Sigmoid colon (tissue), 7 donors: ENCODE data around the gene APOOL. TPM values are rescaled to one million over a fixed set of nuclear protein-coding genes. Genes with fewer than 3 reads are reported as not detected.

Experiments
- DNase-seq: peaks from one replicate; pipeline ENCODE4 v3.0.0-alpha.2; 2019
- H3K27ac ChIP-seq, 4 donors: fragments of 200-600 bp; sonication (generic); one replicate each; pipeline ENCODE4 v1.5.1; 2016 to 2019; ENCODE audit warnings: mild to moderate bottlenecking in 1 of 4
- H3K27me3 ChIP-seq, 3 donors: fragments of 200-600 bp; sonication (generic); one replicate each; pipeline ENCODE4 v1.5.1; 2019; ENCODE audit warnings: mild to moderate bottlenecking in 1 of 3
- H3K36me3 ChIP-seq, 4 donors: fragments of 200-600 bp; sonication (generic); one replicate each; pipeline ENCODE4 v1.5.1; 2016 to 2019
- H3K4me1 ChIP-seq, 4 donors: fragments of 200-600 bp; sonication (generic); one replicate each; pipeline ENCODE4 v1.5.1; 2017 to 2019
- H3K4me3 ChIP-seq, 4 donors: fragments of 200-600 bp; sonication (generic); one replicate each; pipeline ENCODE4 v1.5.1; 2017 to 2019; ENCODE audit warnings: mild to moderate bottlenecking in 2 of 4, moderate library complexity in 1 of 4
- H3K9me3 ChIP-seq, 4 donors: fragments of 200-600 bp in 3 of 4; sonication (generic) in 3 of 4; one replicate each; pipeline versions ENCODE4 v1.5.1 to v1.6.1; 2013 to 2019
- EP300 ChIP-seq, 4 donors: sonication (generic); formaldehyde crosslinking; IDR thresholded peaks; one replicate each; pipeline ENCODE4 v1.6.1; 2017; ENCODE audit warnings: antibody characterized with exemption in 4 of 4
- POLR2A ChIP-seq, 2 donors: fragments of 450-650 bp; IDR thresholded peaks; one replicate each; pipeline ENCODE4 v1.6.1; 2016; ENCODE audit warnings: antibody characterized with exemption in 2 of 2, mild to moderate bottlenecking in 2 of 2, moderate library complexity in 2 of 2
- POLR2AphosphoS5 ChIP-seq, 4 donors: sonication (generic); formaldehyde crosslinking; IDR thresholded peaks; one replicate each; pipeline ENCODE4 v1.6.1; 2017; ENCODE audit warnings: antibody characterized with exemption in 4 of 4
- WGBS, 2 donors: extraction: QIAGEN DNeasy Blood & Tissue Kit; methylation state at CpG; one replicate each; pipeline ENCODE4 v1.1.7; 2013; 5-methylcytosine and 5-hydroxymethylcytosine counted together
- intact Hi-C: fragments of 100-400 bp; cut with DNase I; formaldehyde crosslinking; loops from one replicate; pipeline ENCODE4 v1.15.1; 2023
- polyA plus RNA-seq, 3 donors: library from polyadenylated mRNA; stranded (reverse); fragments of 200-250 nt; gene quantifications; one replicate each; pipeline ENCODE4 v1.2.3, GENCODE V29; 2013
- total RNA-seq, 4 donors: library from RNA; depleted of rRNA; stranded (reverse); fragments of >200 nt; gene quantifications; one replicate each; pipeline ENCODE4 v1.1.0, GENCODE V29; 2016
- TF ChIP-seq, protein P1 (sequence below), 4 experiments: fragments of 450-650 bp in 3 of 4; fragments of 200-600 bp in 1 of 4; IDR thresholded peaks; one replicate each; pipeline ENCODE4 v1.5.1; 2016 to 2019; ENCODE audit warnings: antibody characterized with exemption in 4 of 4, mild to moderate bottlenecking in 3 of 4, moderate library complexity in 2 of 4
- donor health status: healthy with polysubstance abuse.
- donor health status: Bipolar disorder and iron deficiency.
- donor health status: healthy.

APOOL gene
- total and polyA plus RNA-seq, 7 donors = 3.0 to 16.8 (median 8.1) TPM

DNA sequence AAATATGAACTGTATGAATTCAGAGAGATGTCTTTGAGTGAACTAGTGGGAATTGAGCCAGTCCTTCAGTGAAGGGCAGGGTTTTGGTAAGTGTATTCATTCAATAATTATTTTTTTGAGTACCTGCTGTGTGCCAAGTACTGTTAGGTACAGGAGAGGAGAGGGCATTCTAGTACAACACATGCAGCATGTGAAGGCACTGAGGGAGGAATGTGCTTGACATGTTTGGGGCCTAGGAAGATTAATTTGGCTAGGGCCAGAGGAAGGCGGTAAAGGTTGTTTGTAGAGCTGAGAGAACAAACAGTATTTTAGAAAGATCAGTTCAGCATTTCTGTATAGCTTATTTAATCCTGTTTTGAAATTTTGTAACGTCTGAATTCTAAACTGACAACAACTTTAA, 27.8 kb downstream of the APOOL start:
- intact Hi-C loops = no loop called here
- no peak for DNase-seq
- H3K4me3 ChIP-seq = no peak overlapping the region
- H3K9me3 ChIP-seq = no peaks in the 10 kb centered on the region
- H3K4me1 ChIP-seq = no peaks in the 10 kb centered on the region
- TF ChIP-seq POLR2A (IDR thresholded peaks at IDR 0.05) (no peak), POLR2AphosphoS5 (IDR thresholded peaks at IDR 0.05) (no peak), EP300 (IDR thresholded peaks at IDR 0.05) (no peak)
- TF ChIP-seq, protein P1, sequence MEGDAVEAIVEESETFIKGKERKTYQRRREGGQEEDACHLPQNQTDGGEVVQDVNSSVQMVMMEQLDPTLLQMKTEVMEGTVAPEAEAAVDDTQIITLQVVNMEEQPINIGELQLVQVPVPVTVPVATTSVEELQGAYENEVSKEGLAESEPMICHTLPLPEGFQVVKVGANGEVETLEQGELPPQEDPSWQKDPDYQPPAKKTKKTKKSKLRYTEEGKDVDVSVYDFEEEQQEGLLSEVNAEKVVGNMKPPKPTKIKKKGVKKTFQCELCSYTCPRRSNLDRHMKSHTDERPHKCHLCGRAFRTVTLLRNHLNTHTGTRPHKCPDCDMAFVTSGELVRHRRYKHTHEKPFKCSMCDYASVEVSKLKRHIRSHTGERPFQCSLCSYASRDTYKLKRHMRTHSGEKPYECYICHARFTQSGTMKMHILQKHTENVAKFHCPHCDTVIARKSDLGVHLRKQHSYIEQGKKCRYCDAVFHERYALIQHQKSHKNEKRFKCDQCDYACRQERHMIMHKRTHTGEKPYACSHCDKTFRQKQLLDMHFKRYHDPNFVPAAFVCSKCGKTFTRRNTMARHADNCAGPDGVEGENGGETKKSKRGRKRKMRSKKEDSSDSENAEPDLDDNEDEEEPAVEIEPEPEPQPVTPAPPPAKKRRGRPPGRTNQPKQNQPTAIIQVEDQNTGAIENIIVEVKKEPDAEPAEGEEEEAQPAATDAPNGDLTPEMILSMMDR (IDR thresholded peaks at IDR 0.05) = no peak
- H3K36me3 ChIP-seq = no peaks in the 10 kb centered on the region
- peak overlapping the region in 1 of 4 donors; percentile 7 for H3K27ac ChIP-seq
- 19 to 61% methylated on average over 2 of the region's 2 CpGs for WGBS, 2 donors
- no peaks in the 10 kb centered on the region for H3K27me3 ChIP-seq

DNA sequence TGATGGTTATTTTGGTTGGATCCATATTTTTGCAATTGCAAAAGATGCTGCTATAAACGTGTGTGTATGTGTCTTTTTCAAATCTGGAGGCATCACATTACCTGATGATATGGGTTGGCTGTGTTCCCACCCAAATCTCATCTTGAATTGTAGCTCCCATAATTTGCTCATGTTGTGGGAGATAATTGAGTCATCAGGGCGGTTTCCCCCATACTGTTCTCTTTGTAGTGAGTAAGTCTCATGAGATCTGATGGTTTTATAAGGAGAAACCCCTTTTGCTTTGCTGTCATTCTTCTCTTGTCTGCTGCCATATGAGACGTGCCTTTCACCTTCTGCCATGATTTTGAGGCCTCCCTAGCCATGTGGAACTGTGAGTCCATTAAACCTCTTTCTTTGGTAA, 33.4 kb downstream of the APOOL start:
- Histone ChIP-seq H3K27ac (no peak overlapping the region), H3K9me3 (no peaks in the 10 kb centered on the region), H3K4me1 (no peaks in the 10 kb centered on the region), H3K27me3 (no peaks in the 10 kb centered on the region), H3K36me3 (no peaks in the 10 kb centered on the region), H3K4me3 (no peak overlapping the region)
- DNase-seq = no peak
- intact Hi-C loops = no loop called here
- WGBS, 2 donors = 88 to 90% methylated on average over 3 of the region's 3 CpGs
- TF ChIP-seq POLR2A (IDR thresholded peaks at IDR 0.05) (no peak), POLR2AphosphoS5 (IDR thresholded peaks at IDR 0.05) (no peak), EP300 (IDR thresholded peaks at IDR 0.05) (no peak)
- TF ChIP-seq, protein P1 (IDR thresholded peaks at IDR 0.05) = no peak

DNA sequence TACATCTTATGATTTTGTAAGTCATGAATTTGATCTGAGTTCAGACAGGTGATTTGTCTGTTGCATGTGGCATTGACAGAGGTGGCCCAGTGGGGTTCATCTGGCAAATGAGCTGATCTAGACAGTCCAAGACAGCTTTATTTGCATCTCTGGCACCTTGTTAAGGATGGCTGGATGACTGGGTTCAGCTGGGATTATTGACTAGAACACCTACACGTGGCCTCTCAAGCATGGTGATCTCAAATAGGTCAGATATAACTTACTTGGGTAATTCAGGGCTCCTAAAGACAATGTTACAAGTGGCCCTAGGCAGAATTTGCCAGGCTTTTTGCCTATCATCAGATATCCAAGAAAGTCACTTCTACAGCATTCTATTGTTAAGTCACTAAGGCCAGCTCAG, 48.0 kb downstream of the APOOL start:
- TF ChIP-seq EP300 (IDR thresholded peaks at IDR 0.05) = no peak
- no peak for TF ChIP-seq POLR2A (IDR thresholded peaks at IDR 0.05)
- no peak for TF ChIP-seq POLR2AphosphoS5 (IDR thresholded peaks at IDR 0.05)
- TF ChIP-seq, protein P1 (IDR thresholded peaks at IDR 0.05) = no peak
- no peak for DNase-seq

DNA sequence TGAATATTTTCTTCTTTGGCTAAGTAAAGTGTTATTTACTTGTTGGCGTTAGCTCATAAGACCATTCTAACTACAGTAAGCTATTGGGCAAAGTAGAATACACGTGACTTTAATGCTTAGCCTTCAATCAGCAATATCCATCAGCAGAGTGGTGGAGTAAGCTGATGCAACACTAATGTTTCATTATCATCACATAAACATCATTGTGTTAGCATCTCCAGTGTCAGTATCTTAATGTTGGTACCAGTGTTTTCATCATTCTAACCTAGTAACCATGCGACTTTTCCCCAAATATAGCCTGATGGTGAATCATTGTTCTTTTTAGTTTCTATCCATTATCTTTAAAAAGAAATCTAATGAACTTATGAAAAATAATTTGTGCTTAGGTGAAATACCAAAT, 48.5 kb downstream of the APOOL start:
- DNase-seq = no peak
- H3K9me3 ChIP-seq = no peaks in the 10 kb centered on the region

More for the DNA sequence above, 48.0 kb downstream of the APOOL start:
- Histone ChIP-seq H3K9me3 (no peaks in the 10 kb centered on the region), H3K27me3 (no peaks in the 10 kb centered on the region), H3K4me3 (no peak overlapping the region), H3K27ac (peak overlapping the region in 1 of 4 donors; percentile 53), H3K36me3 (no peaks in the 10 kb centered on the region), H3K4me1 (peaks cover 0 to 11% (median 0%) of the 10 kb centered on the region in 4 donors)
- intact Hi-C loops = loop anchor here (5.0 kb wide), 1 partner anchor 319 kb away; no protein-coding TSS in a partner anchor
- WGBS, 2 donors = 91% methylated on average over 1 of the region's 1 CpG

More for the DNA sequence above, 48.5 kb downstream of the APOOL start:
- Histone ChIP-seq H3K36me3 (no peaks in the 10 kb centered on the region), H3K4me1 (peaks cover 0 to 11% (median 0%) of the 10 kb centered on the region in 4 donors), H3K27ac (peak overlapping the region in 1 of 4 donors; percentile 53), H3K4me3 (no peak overlapping the region), H3K27me3 (no peaks in the 10 kb centered on the region)
- intact Hi-C loops = loop anchor here (5.0 kb wide), 1 partner anchor 320 kb away; no protein-coding TSS in a partner anchor
- TF ChIP-seq, protein P1 (IDR thresholded peaks at IDR 0.05) = no peak
- TF ChIP-seq POLR2A (IDR thresholded peaks at IDR 0.05) = no peak
- no peak for TF ChIP-seq EP300 (IDR thresholded peaks at IDR 0.05)
- TF ChIP-seq POLR2AphosphoS5 (IDR thresholded peaks at IDR 0.05) = no peak
- WGBS, 2 donors = 59 to 61% methylated on average over 3 of the region's 3 CpGs
